ENCODE results near the gene AKT3.

Gene AKT3

DNA sequence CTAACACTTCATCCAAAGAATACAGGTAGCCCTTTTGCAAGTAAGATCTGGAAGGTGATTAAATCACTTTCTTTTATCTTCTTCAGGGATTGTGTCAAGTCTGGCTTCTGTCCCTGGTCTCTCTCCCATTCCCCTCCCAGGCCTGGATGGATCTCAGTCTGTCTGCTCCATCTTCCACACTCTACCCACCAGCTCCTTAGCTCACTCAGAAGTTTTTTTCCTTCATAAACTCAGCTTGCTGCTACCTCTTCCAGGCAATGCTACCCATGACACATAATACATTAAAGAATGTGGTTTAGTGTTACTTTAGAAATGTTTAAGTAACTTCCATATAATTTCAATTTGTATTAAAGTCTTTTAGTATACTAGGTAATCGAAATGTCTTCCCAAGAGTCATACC, 133.1 kb downstream of the AKT3 start:
- Histone ChIP-seq H3K36me3 (ENCODE audit: control insufficient read depth, low read depth, low read length) (no peaks in the 10 kb centered on the region), H3K27ac (ENCODE audit: low read length) (no peak overlapping the region), H3K4me3 (ENCODE audit: low read length) (no peak overlapping the region), H3K9me3 (ENCODE audit: control insufficient read depth, low read depth, low read length) (no peaks in the 10 kb centered on the region), H3K9ac (ENCODE audit: low read length) (no peak overlapping the region), H3K4me1 (ENCODE audit: control insufficient read depth, low read depth, low read length) (peaks cover 19% of the 10 kb centered on the region), H3K27me3 (ENCODE audit: control insufficient read depth, insufficient read depth, low read length) (no peaks in the 10 kb centered on the region)

DNA sequence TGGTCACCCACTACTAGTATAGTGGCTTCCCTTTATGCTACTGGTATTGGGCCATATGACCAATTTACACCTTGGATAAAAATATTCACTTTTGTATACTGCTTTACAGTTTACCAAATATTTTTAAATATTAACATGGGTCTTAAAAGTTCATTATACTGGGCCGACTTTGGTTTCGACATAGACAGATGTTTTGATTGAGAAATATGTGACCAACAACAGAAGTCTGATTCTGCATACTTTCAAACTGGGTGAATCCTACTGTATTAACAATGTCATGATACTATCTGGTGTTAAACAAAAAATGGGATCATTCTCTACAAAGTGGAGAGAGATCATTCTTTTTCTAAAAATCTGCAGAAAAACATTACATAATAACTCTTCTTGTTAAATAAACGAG, 134.8 kb downstream of the AKT3 start:
- Histone ChIP-seq H3K4me3 (ENCODE audit: low read length) (no peak overlapping the region), H3K36me3 (ENCODE audit: control insufficient read depth, low read depth, low read length) (no peaks in the 10 kb centered on the region), H3K27me3 (ENCODE audit: control insufficient read depth, insufficient read depth, low read length) (no peaks in the 10 kb centered on the region), H3K9me3 (ENCODE audit: control insufficient read depth, low read depth, low read length) (no peaks in the 10 kb centered on the region), H3K27ac (ENCODE audit: low read length) (no peak overlapping the region), H3K4me1 (ENCODE audit: control insufficient read depth, low read depth, low read length) (peaks cover 19% of the 10 kb centered on the region), H3K9ac (ENCODE audit: low read length) (no peak overlapping the region)

DNA sequence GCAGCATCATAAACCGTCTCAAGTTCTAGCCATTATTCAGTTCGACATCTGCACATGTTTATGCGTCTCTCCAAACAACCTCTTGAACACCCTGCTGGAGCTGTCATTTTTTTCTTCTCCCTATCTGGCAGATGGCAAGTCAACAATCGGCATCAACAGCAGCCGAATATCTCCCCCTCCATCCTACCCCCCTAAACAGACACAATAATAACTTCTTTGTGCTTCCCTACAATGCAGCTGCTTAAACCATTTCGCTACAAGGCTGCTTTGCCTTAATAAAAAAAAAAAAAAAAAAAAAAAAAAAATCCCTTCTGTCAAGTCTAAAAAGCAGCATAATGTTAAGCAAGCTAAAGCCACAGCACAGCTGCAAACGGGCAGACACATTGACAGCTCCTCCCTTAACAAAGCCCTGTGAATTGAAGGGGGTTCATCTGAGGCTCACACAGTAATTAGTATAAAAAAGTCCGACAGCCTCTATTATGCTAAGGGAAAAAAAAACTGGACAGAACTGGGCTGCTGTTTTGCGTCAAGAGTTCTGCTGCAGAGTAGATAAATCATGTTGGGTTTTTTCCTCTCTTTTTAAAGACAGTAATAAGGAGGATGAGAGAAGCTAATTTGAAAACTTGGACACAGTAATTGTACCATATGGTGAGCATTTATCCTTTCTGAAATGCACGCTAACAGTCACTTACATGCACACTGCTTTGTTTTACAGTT, 136.4 kb downstream of the AKT3 start:
- Histone ChIP-seq H3K27ac (ENCODE audit: low read length) (no peak overlapping the region), H3K36me3 (ENCODE audit: control insufficient read depth, low read depth, low read length) (no peaks in the 10 kb centered on the region), H3K9ac (ENCODE audit: low read length) (no peak overlapping the region), H3K4me3 (ENCODE audit: low read length) (no peak overlapping the region), H3K27me3 (ENCODE audit: control insufficient read depth, insufficient read depth, low read length) (no peaks in the 10 kb centered on the region), H3K4me1 (ENCODE audit: control insufficient read depth, low read depth, low read length) (peaks cover 19% of the 10 kb centered on the region), H3K9me3 (ENCODE audit: control insufficient read depth, low read depth, low read length) (no peaks in the 10 kb centered on the region)

DNA sequence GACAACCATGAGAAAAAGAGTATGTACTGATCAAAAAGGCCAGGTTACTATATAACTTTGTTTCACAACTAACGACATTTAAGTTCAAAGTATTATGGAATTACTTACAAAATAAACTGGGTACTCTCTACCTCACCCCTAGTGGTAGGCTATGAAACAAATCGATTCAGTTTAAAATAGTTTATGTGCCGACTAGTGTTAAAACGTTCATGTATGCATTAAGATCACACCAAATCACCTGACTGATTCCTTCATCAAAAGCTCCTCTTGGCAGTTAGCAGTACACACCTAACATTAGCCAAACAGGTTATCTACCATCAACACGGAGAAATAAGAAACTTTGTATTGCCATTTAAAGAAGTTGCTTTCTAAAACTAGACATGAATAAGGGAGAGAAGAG, 137.1 kb downstream of the AKT3 start:
- H3K9ac ChIP-seq (ENCODE audit: low read length): no peak overlapping the region
- H3K4me3 ChIP-seq (ENCODE audit: low read length): no peak overlapping the region
- H3K36me3 ChIP-seq (ENCODE audit: control insufficient read depth, low read depth, low read length): no peaks in the 10 kb centered on the region
- H3K27ac ChIP-seq (ENCODE audit: low read length): no peak overlapping the region
- no peaks in the 10 kb centered on the region for H3K9me3 ChIP-seq (ENCODE audit: control insufficient read depth, low read depth, low read length)
- H3K4me1 ChIP-seq (ENCODE audit: control insufficient read depth, low read depth, low read length): peaks cover 19% of the 10 kb centered on the region
- H3K27me3 ChIP-seq (ENCODE audit: control insufficient read depth, insufficient read depth, low read length): no peaks in the 10 kb centered on the region

DNA sequence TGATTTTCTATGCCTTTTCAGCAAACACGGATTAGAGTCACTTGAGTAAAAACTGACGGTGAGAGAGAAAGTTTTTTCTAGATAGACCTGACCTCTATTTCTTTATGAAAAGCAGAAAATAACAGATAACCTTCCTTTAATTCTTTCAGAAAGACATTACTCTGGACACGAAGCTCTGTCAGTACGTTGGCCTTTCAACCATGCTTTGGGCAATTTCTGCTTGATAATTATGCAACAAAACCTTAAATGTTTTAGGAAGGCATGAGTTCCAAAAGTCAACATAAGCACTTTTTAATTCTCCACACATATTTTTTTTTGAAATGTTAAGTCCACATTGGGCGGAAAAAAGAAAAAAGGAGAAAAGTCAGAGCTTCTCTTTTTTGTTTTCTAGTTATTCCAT, 137.8 kb downstream of the AKT3 start:
- H3K27ac ChIP-seq (ENCODE audit: low read length): no peak overlapping the region
- no peaks in the 10 kb centered on the region for H3K9me3 ChIP-seq (ENCODE audit: control insufficient read depth, low read depth, low read length)
- H3K4me1 ChIP-seq (ENCODE audit: control insufficient read depth, low read depth, low read length): peaks cover 19% of the 10 kb centered on the region
- no peak overlapping the region for H3K4me3 ChIP-seq (ENCODE audit: low read length)
- no peaks in the 10 kb centered on the region for H3K36me3 ChIP-seq (ENCODE audit: control insufficient read depth, low read depth, low read length)
- no peak overlapping the region for H3K9ac ChIP-seq (ENCODE audit: low read length)
- H3K27me3 ChIP-seq (ENCODE audit: control insufficient read depth, insufficient read depth, low read length): no peaks in the 10 kb centered on the region

DNA sequence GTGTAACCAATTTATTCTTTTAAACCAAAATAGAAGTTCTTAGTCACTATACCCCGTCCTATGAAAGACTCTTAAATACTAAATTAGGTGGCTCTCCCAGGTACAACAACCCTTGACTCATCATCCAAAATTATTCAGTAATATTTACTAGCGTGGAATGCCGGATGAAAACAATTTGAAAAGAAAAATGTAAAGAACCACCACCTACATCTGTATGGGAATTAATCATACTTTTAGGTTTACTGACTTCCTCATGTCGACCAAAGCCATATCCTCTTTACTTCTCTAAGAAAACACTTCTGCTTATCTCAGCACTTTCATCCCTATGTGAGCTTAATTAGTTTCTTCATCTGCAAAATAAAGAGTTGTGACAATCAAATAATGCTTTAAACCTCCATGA, 139.6 kb downstream of the AKT3 start:
- no peak overlapping the region for H3K4me3 ChIP-seq (ENCODE audit: low read length)

DNA sequence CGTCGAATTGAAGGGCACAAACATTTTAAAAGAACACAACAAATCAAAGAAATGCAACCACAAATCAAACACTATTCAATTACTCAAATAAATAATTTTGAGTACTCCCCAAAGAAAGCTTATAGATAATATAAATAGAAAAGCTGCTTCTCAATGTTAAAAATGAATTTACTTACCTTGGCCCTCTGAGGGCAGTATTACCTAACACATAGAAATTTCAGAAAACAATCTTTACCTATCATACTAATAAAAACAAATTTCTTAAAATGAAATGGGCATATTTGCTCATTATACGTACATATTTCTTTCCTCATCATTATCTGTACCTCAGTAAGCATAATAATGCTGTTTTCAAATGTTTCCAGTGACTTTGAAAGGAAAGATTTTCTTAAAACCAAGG, 141.8 kb downstream of the AKT3 start:
- Histone ChIP-seq H3K27ac (ENCODE audit: low read length) (no peak overlapping the region), H3K4me1 (ENCODE audit: control insufficient read depth, low read depth, low read length) (peaks cover 11% of the 10 kb centered on the region), H3K9me3 (ENCODE audit: control insufficient read depth, low read depth, low read length) (no peaks in the 10 kb centered on the region), H3K36me3 (ENCODE audit: control insufficient read depth, low read depth, low read length) (no peaks in the 10 kb centered on the region), H3K4me3 (ENCODE audit: low read length) (no peak overlapping the region), H3K27me3 (ENCODE audit: control insufficient read depth, insufficient read depth, low read length) (no peaks in the 10 kb centered on the region), H3K9ac (ENCODE audit: low read length) (no peak overlapping the region)

More for the DNA sequence above, 139.6 kb downstream of the AKT3 start:
- Histone ChIP-seq H3K4me1 (ENCODE audit: control insufficient read depth, low read depth, low read length) (peaks cover 18% of the 10 kb centered on the region), H3K9me3 (ENCODE audit: control insufficient read depth, low read depth, low read length) (no peaks in the 10 kb centered on the region), H3K27me3 (ENCODE audit: control insufficient read depth, insufficient read depth, low read length) (no peaks in the 10 kb centered on the region), H3K9ac (ENCODE audit: low read length) (no peak overlapping the region), H3K27ac (ENCODE audit: low read length) (no peak overlapping the region), H3K36me3 (ENCODE audit: control insufficient read depth, low read depth, low read length) (no peaks in the 10 kb centered on the region)

DNA sequence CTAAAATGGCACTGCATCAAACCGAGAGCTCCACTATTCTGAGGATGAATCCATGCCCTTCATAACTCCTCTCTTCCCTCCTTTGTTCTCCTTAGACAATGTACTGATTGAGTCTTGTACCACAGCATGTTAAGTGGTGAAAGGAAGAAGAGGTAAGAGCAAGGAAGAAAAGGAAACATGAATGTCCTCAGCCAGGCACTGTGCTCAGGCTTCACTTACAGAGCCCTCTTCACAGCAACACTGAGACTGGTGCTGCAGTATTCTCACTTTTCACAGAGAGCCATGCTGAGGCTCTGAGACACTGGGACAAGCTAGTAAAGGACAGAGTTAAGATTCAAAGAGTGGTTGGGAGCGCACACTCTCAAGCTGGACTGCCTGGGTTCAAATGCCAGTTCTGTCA, 143.5 kb downstream of the AKT3 start:
- Histone ChIP-seq H3K9ac (ENCODE audit: low read length) (no peak overlapping the region), H3K36me3 (ENCODE audit: control insufficient read depth, low read depth, low read length) (no peaks in the 10 kb centered on the region), H3K4me3 (ENCODE audit: low read length) (no peak overlapping the region), H3K27ac (ENCODE audit: low read length) (no peak overlapping the region), H3K27me3 (ENCODE audit: control insufficient read depth, insufficient read depth, low read length) (no peaks in the 10 kb centered on the region), H3K4me1 (ENCODE audit: control insufficient read depth, low read depth, low read length) (peaks cover 4% of the 10 kb centered on the region), H3K9me3 (ENCODE audit: control insufficient read depth, low read depth, low read length) (no peaks in the 10 kb centered on the region)

DNA sequence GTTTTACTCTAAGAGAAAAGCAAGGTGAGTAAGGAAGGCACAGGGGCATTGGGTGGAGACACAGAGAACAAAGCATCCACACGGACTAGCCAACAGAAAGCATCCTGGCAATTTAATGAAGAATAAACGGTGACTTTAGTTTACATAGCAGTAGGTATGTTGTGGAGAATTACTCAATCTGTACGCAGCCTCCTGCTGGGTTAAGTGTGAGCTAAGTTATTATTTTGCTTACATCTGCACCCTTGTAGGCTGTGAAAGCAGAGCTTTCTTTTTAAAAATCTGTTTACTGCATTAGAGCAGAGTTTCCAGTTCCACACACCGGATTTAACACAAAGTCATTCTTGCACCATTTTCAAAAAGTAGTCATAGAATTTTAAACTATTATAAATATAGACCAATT, 144.5 kb downstream of the AKT3 start:
- H3K36me3 ChIP-seq (ENCODE audit: control insufficient read depth, low read depth, low read length): no peaks in the 10 kb centered on the region

DNA sequence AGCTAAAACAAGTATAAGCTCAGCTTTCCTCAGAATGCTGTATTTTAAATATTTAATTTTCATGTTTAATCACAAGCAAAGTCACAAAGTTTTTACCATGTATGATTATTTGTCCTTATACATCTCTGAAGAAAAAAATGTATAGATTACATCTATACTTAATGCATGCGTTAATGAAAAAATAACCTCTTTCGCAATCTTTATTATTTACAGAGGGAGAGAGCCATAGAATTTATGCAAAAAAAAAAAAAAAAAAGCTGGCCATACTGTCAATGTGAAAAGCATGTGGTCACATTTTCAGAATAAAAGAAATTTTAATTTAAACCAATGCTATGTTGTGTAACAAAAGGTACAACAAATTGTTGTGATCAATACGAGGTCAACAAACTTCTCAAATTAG, 148.2 kb downstream of the AKT3 start:
- Histone ChIP-seq H3K9me3 (ENCODE audit: control insufficient read depth, low read depth, low read length) (no peaks in the 10 kb centered on the region), H3K36me3 (ENCODE audit: control insufficient read depth, low read depth, low read length) (no peaks in the 10 kb centered on the region)

More for the DNA sequence above, 144.5 kb downstream of the AKT3 start:
- Histone ChIP-seq H3K4me3 (ENCODE audit: low read length) (no peak overlapping the region), H3K9ac (ENCODE audit: low read length) (no peak overlapping the region), H3K4me1 (ENCODE audit: control insufficient read depth, low read depth, low read length) (peaks cover 4% of the 10 kb centered on the region), H3K27me3 (ENCODE audit: control insufficient read depth, insufficient read depth, low read length) (no peaks in the 10 kb centered on the region), H3K9me3 (ENCODE audit: control insufficient read depth, low read depth, low read length) (no peaks in the 10 kb centered on the region), H3K27ac (ENCODE audit: low read length) (no peak overlapping the region)

DNA sequence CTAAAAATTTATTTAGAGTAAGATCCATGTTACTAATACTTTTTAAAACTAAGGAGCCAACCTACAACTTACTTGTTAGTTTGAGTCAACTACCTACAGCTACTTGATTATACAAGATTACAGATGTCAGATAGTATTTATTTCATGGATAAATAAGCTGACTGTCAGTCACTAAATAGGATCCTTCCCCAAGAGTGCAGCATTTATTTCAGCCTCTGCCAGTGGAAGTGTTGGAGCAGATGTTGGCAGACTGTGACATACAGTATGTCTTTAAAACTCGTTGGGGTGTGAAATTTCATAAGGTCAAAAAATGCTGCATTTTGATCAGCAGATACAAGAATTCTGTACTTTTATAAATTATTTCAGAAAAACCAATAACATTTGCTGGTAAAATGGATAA, 156.2 kb downstream of the AKT3 start:
- H3K36me3 ChIP-seq (ENCODE audit: control insufficient read depth, low read depth, low read length): no peaks in the 10 kb centered on the region
- no peak overlapping the region for H3K9ac ChIP-seq (ENCODE audit: low read length)
- H3K4me3 ChIP-seq (ENCODE audit: low read length): no peak overlapping the region
- no peaks in the 10 kb centered on the region for H3K4me1 ChIP-seq (ENCODE audit: control insufficient read depth, low read depth, low read length)
- no peaks in the 10 kb centered on the region for H3K27me3 ChIP-seq (ENCODE audit: control insufficient read depth, insufficient read depth, low read length)
- no peaks in the 10 kb centered on the region for H3K9me3 ChIP-seq (ENCODE audit: control insufficient read depth, low read depth, low read length)
- H3K27ac ChIP-seq (ENCODE audit: low read length): no peak overlapping the region

More for the DNA sequence above, 148.2 kb downstream of the AKT3 start:
- Histone ChIP-seq H3K4me1 (ENCODE audit: control insufficient read depth, low read depth, low read length) (peaks cover 4% of the 10 kb centered on the region), H3K9ac (ENCODE audit: low read length) (no peak overlapping the region), H3K4me3 (ENCODE audit: low read length) (no peak overlapping the region), H3K27ac (ENCODE audit: low read length) (no peak overlapping the region), H3K27me3 (ENCODE audit: control insufficient read depth, insufficient read depth, low read length) (no peaks in the 10 kb centered on the region)

DNA sequence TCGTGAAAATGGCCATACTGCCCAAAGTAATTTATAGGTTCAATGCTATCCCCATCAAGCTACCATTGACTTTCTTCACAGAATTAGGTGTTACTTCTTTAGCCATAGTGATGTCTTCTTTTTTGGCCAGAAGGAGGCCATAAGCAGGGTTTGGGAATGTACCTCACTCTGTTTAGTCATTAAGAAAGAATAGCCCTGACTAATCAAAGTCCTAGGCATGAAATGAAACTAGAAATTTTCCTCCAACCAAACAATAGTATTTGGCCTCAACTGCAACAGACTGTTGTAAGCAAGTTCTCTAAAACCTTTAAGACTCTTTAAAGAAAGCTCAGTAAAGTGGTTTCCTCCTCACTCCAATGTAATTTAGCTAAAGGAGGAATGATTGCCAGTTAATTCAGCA, 163.9 kb downstream of the AKT3 start:
- Histone ChIP-seq H3K4me3 (ENCODE audit: low read length) (no peak overlapping the region), H3K27me3 (ENCODE audit: control insufficient read depth, insufficient read depth, low read length) (no peaks in the 10 kb centered on the region), H3K4me1 (ENCODE audit: control insufficient read depth, low read depth, low read length) (no peaks in the 10 kb centered on the region), H3K9me3 (ENCODE audit: control insufficient read depth, low read depth, low read length) (no peaks in the 10 kb centered on the region), H3K9ac (ENCODE audit: low read length) (no peak overlapping the region), H3K36me3 (ENCODE audit: control insufficient read depth, low read depth, low read length) (peaks cover 2% of the 10 kb centered on the region), H3K27ac (ENCODE audit: low read length) (no peak overlapping the region)
